Right lobe of liver (tissue), 4 donors: ENCODE data around the gene HOATZ.

Source experiments
- POLR2A ChIP-seq: fragments of 450-650 bp; IDR thresholded peaks from one replicate; pipeline ENCODE4 v1.6.1; 2017; ENCODE audit warnings: antibody characterized with exemption, mild to moderate bottlenecking
- TF ChIP-seq, protein P1 (sequence below), 4 donors: fragments of 200-600 bp in 3 of 4; fragments of 450-650 bp in 1 of 4; IDR thresholded peaks; one replicate each; pipeline versions ENCODE4 v1.5.1 to v1.8.0; 2016 to 2022; ENCODE audit warnings: antibody characterized with exemption in 4 of 4, mild to moderate bottlenecking in 2 of 4
- donor health status: DM: no; HTN: no; CAD: no.
- donor health status: DM: no; HTN: no; CAD: no.
- donor health status: DM: no; HTN: yes; CAD: no.

DNA sequence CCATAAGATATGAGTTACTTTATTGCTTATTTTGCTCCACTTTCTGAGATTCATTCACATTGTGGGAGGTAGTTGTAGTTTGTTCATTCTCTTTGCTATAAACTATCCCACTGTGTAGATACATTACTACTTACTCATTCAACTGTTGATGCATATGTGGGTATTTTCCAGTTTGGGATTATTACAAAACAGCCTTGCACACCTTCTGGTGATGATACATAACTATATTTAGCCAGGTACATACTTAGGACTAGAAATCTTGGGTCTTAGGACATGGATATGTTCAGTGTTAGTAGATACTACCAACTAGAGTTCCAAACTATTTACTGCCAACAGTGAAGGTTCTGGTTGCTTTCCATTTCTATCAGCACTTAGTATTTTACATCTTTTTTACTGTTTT lies 40.1 kb upstream of the HOATZ start:
- TF ChIP-seq, protein P1, sequence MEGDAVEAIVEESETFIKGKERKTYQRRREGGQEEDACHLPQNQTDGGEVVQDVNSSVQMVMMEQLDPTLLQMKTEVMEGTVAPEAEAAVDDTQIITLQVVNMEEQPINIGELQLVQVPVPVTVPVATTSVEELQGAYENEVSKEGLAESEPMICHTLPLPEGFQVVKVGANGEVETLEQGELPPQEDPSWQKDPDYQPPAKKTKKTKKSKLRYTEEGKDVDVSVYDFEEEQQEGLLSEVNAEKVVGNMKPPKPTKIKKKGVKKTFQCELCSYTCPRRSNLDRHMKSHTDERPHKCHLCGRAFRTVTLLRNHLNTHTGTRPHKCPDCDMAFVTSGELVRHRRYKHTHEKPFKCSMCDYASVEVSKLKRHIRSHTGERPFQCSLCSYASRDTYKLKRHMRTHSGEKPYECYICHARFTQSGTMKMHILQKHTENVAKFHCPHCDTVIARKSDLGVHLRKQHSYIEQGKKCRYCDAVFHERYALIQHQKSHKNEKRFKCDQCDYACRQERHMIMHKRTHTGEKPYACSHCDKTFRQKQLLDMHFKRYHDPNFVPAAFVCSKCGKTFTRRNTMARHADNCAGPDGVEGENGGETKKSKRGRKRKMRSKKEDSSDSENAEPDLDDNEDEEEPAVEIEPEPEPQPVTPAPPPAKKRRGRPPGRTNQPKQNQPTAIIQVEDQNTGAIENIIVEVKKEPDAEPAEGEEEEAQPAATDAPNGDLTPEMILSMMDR (IDR thresholded peaks at IDR 0.05) = no peak
- TF ChIP-seq POLR2A = no peak
